HG02981 (cell line): ENCODE data around the gene GPLD1.

Experiments used
- ATAC-seq: cut with Tn5 transposase; IDR thresholded peaks from one replicate; pipeline ENCODE4 v1.9.1; 2021; ENCODE audit warnings: mild to moderate bottlenecking, moderate library complexity; ENCODE audit not compliant: unreplicated experiment

GPLD1 gene

GRCh38 chr6:24500683-24501082 is 11.3 kb upstream of the GPLD1 start:
- ATAC-seq: no peak

- ATAC-seq: no peak
Measured at GRCh38 chr6:24497254-24497970, 8.0 kb upstream of the GPLD1 start.

GRCh38 chr6:24494821-24495795 is 5.7 kb upstream of the GPLD1 start, which contains the start of gene ALDH5A1:
TSS of gene ALDH5A1 (plus strand) at chr6:24494969. CDS start at chr6:24494997, 28 bp downstream.
- ATAC-seq: peak; percentile 67

- ATAC-seq: no peak
Measured at GRCh38 chr6:24493945-24494820, 4.8 kb upstream of the GPLD1 start.

- ATAC-seq: no peak
Measured at GRCh38 chr6:24492475-24492874, 3.1 kb upstream of the GPLD1 start.

GRCh38 chr6:24490948-24491347 is 1.6 kb upstream of the GPLD1 start:
- ATAC-seq: no peak

- no peak for ATAC-seq
Measured at GRCh38 chr6:24489881-24490280, 503 bp upstream of the GPLD1 start.

GRCh38 chr6:24486065-24486464 is 3.3 kb downstream of the GPLD1 start:
- ATAC-seq: no peak

GRCh38 chr6:24484657-24485323 is 4.6 kb downstream of the GPLD1 start:
- ATAC-seq: no peak

- ATAC-seq: no peak
Measured at GRCh38 chr6:24481449-24481848, 7.9 kb downstream of the GPLD1 start.

- ATAC-seq: no peak
Measured at GRCh38 chr6:24480705-24481104, 8.7 kb downstream of the GPLD1 start.

GRCh38 chr6:24478903-24479302 is 10.5 kb downstream of the GPLD1 start:
- ATAC-seq: no peak

- no peak for ATAC-seq
Measured at GRCh38 chr6:24477070-24477469, 12.3 kb downstream of the GPLD1 start.

GRCh38 chr6:24476631-24477030 is 12.7 kb downstream of the GPLD1 start:
- ATAC-seq: no peak

- no peak for ATAC-seq
Measured at GRCh38 chr6:24472181-24472580, 17.2 kb downstream of the GPLD1 start.

GRCh38 chr6:24469811-24470210 is 19.6 kb downstream of the GPLD1 start:
- no peak for ATAC-seq

GRCh38 chr6:24464253-24465038 is 24.9 kb downstream of the GPLD1 start:
- no peak for ATAC-seq

GRCh38 chr6:24460966-24461365 is 28.4 kb downstream of the GPLD1 start:
- ATAC-seq: no peak

- no peak for ATAC-seq
Measured at GRCh38 chr6:24458941-24459340, 30.4 kb downstream of the GPLD1 start.

- ATAC-seq: no peak
Measured at GRCh38 chr6:24458134-24458533, 31.2 kb downstream of the GPLD1 start.
